ENCODE data around the gene SYT12. TPM values are rescaled to one million over a fixed set of nuclear protein-coding genes. Genes with fewer than 3 reads are reported as not detected.

Gene SYT12
- total RNA-seq, 1 experiment from 2014 or later: 1.9 TPM

GRCh38 chr11:67076202-67076601 is 53.3 kb downstream of the SYT12 start:
- H2BK5ac ChIP-seq (ENCODE audit: insufficient read length, low read length): no peak overlapping the region
- H2BK20ac ChIP-seq (ENCODE audit: low read depth, low read length, poor library complexity, severe bottlenecking): no peak overlapping the region
- Mint-ChIP-seq H3K4me1 (peaks cover 4 to 19% of the 10 kb centered on the region in 2 experiments), H3K9me3 (no peaks in the 10 kb centered on the region; a peak in 1 of 5 replicates), H3K27me3 (ENCODE audit: low read depth) (no peaks in the 10 kb centered on the region; the same call in 1 of the 2 replicates), H3K36me3 (ENCODE audit: insufficient read depth in 1 of 3, low read depth in 3 of 3) (no peaks in the 10 kb centered on the region; a peak in 2 of 7 replicates), H3K27ac (peak overlapping the region in 2 of 3 experiments; percentile 8 to 44; a peak in 2 of 7 replicates), H3K4me3 (no peak overlapping the region)
- H3K27me3 ChIP-seq (ENCODE audit: insufficient read depth, low read length): no peaks in the 10 kb centered on the region
- H2BK15ac ChIP-seq (ENCODE audit: low read depth, low read length): no peak overlapping the region
- no peak overlapping the region for H3T11ph ChIP-seq (ENCODE audit: low read length)
- no peak for TF ChIP-seq CTCF (conservative IDR thresholded peaks at IDR 0.05)
- H3K27ac ChIP-seq (ENCODE audit: insufficient read length, low read depth, low read length): no peak overlapping the region
- H3K79me1 ChIP-seq (ENCODE audit: insufficient read depth, low read depth, low read length, poor library complexity, severe bottlenecking): no peaks in the 10 kb centered on the region
- WGBS (ENCODE audit: extremely low coverage, insufficient read length, low lambda C conversion rate): no CpG with 5 or more reads among the region's 6 CpGs
- H3K23me2 ChIP-seq (ENCODE audit: insufficient read length, low read depth, low read length, poor library complexity, severe bottlenecking): no peaks in the 10 kb centered on the region
- no peak overlapping the region for H4K8ac ChIP-seq (replicated peaks; ENCODE audit: insufficient read length, low read depth, low read length)
- H3K56ac ChIP-seq (ENCODE audit: insufficient read length, low read depth, low read length): no peak overlapping the region
- no peak overlapping the region for H3K14ac ChIP-seq (ENCODE audit: insufficient read depth, low read length)
- no peak overlapping the region for H4K91ac ChIP-seq (ENCODE audit: insufficient read length, low read depth, low read length)
- no peaks in the 10 kb centered on the region for H4K20me1 ChIP-seq (ENCODE audit: control insufficient read depth, insufficient read depth, insufficient read length)
- no peak overlapping the region for H3K9ac ChIP-seq (ENCODE audit: extremely low read depth, insufficient read length, low read length)
- H3K4me1 ChIP-seq (ENCODE audit: insufficient read depth, low read length): no peaks in the 10 kb centered on the region
- no peak overlapping the region for H3K23ac ChIP-seq (ENCODE audit: insufficient read length, low read depth, low read length)
- H3K4me2 ChIP-seq (ENCODE audit: insufficient read depth, insufficient read length, low read length): no peak overlapping the region
- no peak overlapping the region for H2AK5ac ChIP-seq (ENCODE audit: insufficient read length, low read length)
- no peaks in the 10 kb centered on the region for H3K79me2 ChIP-seq (ENCODE audit: insufficient read depth, low read length)
- H2BK12ac ChIP-seq (ENCODE audit: insufficient read length, low read depth, low read length): no peak overlapping the region
- no peak overlapping the region for H3K18ac ChIP-seq (ENCODE audit: insufficient read length, low read depth, low read length)
- H3K4ac ChIP-seq (ENCODE audit: low read depth, low read length): no peak overlapping the region
- no peak overlapping the region for H4K5ac ChIP-seq (ENCODE audit: insufficient read length, low read depth, low read length)
- H3K9me3 ChIP-seq (ENCODE audit: control insufficient read depth, low read depth, low read length): no peaks in the 10 kb centered on the region
- DNase-seq: no peak
- no peak overlapping the region for H2AFZ ChIP-seq (ENCODE audit: low read length)
- no peak overlapping the region for H2BK120ac ChIP-seq (ENCODE audit: low read depth, low read length, poor library complexity, severe bottlenecking)
